GM12873 (cell line): ENCODE measurements around the gene HIRA.

Source experiments
- TF ChIP-seq, protein P1 (sequence below): IDR thresholded peaks from 2 replicates; pipeline ENCODE4 v1.5.1; 2012; ENCODE audit warnings: low read depth, mild to moderate bottlenecking, moderate library complexity, low read length, control low read depth; ENCODE audit not compliant: insufficient read depth; ENCODE audit errors: missing control alignments

Gene HIRA

DNA sequence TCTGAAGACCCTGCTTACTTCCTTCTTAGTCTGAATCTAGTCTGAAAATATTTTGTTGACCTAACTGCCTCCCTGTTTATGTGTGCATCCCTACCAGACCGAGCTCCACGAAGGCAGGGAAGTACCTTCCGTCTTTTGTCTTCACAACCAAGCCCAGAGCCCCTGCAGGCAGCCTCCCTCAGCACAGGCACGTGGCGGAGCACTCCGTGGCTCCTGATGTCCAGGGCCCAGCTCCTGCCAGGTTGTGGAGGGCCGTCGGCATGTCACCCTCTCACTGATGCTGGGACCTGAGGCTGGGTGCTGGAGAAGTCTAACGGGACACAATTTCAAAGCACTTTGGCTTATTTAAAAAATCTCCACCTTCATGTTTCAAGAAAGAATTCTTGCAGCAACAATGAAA lies 80.6 kb downstream of the HIRA start:
- TF ChIP-seq, protein P1, sequence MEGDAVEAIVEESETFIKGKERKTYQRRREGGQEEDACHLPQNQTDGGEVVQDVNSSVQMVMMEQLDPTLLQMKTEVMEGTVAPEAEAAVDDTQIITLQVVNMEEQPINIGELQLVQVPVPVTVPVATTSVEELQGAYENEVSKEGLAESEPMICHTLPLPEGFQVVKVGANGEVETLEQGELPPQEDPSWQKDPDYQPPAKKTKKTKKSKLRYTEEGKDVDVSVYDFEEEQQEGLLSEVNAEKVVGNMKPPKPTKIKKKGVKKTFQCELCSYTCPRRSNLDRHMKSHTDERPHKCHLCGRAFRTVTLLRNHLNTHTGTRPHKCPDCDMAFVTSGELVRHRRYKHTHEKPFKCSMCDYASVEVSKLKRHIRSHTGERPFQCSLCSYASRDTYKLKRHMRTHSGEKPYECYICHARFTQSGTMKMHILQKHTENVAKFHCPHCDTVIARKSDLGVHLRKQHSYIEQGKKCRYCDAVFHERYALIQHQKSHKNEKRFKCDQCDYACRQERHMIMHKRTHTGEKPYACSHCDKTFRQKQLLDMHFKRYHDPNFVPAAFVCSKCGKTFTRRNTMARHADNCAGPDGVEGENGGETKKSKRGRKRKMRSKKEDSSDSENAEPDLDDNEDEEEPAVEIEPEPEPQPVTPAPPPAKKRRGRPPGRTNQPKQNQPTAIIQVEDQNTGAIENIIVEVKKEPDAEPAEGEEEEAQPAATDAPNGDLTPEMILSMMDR = no peak

DNA sequence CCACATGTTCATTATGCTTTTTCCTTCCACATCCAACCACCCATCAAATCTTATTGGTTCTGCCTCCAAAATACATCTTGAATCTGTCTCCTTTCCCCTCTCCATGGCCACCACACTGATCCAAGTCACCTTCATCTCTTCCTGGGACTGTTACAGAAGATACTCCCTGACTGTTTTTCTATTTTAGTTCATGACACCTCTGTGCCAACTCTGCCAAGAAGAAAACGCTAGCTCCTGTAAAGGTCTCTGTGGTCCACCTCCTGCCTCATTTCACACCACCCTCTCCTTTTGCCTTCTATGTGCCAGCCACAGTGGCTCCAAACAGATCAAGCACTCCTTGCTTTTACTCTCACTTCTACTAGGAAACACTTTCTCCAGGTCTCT lies 81.1 kb downstream of the HIRA start:
- TF ChIP-seq, protein P1 = no peak

- TF ChIP-seq, protein P1 = no peak
These were observed 81.6 kb downstream of the HIRA start for GRCh38 chr22:19349778-19350475.

- TF ChIP-seq, protein P1 = no peak
These were observed 84.8 kb downstream of the HIRA start for GRCh38 chr22:19346677-19347265.

GRCh38 chr22:19344420-19344819 lies 87.1 kb downstream of the HIRA start:
- TF ChIP-seq, protein P1 = no peak

DNA sequence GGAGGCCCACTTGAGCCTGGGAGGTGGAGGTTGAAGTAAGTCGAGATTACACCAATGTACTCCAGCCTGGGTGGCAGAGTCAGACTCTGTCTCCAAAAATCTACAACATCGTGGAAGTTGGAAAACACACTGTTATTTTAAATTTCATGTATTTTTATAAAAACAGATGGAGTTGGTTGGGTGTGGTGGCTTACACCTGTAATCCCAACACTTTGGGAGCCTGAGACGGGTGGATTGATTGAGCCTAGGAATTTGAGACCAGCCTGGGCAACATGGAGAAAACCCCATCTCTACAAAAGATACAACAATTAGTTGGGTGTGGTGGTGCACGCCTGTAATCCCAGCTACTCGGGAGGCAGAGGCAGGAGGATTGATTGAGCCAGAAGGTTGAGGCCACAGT lies 88.1 kb downstream of the HIRA start:
- TF ChIP-seq, protein P1 = no peak

- TF ChIP-seq, protein P1 = no peak
These were observed 90.0 kb downstream of the HIRA start for GRCh38 chr22:19341500-19341899.
